Spinal cord (tissue), 10 donors: ENCODE data around the gene TP63. TPM values are rescaled to one million over a fixed set of nuclear protein-coding genes. Genes with fewer than 3 reads are reported as not detected.

Source experiments
- DNase-seq, 6 donors: peaks; one replicate each; pipeline versions ENCODE4 v3.0.0 to v3.0.0-alpha.2; 2013 to 2015; ENCODE audit warnings: low spot score in 6 of 6, low read depth in 4 of 6
- H3K27ac ChIP-seq: one replicate; pipeline ENCODE4 v1.5.1; 2013; ENCODE audit warnings: low read depth, low read length, control low read depth
- H3K27me3 ChIP-seq: one replicate; pipeline ENCODE4 v1.6.1; 2013; ENCODE audit warnings: low read length; ENCODE audit not compliant: control insufficient read depth, insufficient read depth
- H3K36me3 ChIP-seq: one replicate; pipeline ENCODE4 v1.6.1; 2013; ENCODE audit warnings: low read length; ENCODE audit not compliant: control insufficient read depth, insufficient read depth
- H3K4me1 ChIP-seq: one replicate; pipeline ENCODE4 v1.6.1; 2013; ENCODE audit warnings: low read length; ENCODE audit not compliant: control insufficient read depth, insufficient read depth
- H3K4me3 ChIP-seq: one replicate; pipeline ENCODE4 v1.5.1; 2013; ENCODE audit warnings: low read depth, low read length, control low read depth
- H3K9me3 ChIP-seq: one replicate; pipeline ENCODE4 v1.6.1; 2013; ENCODE audit warnings: low read length; ENCODE audit not compliant: control insufficient read depth, insufficient read depth
- WGBS: methylation state at CpG from one replicate; pipeline ENCODE4 v1.1.5; 2013; ENCODE audit warnings: missing lambda C conversion rate; ENCODE audit not compliant: insufficient coverage; 5-methylcytosine and 5-hydroxymethylcytosine counted together
- polyA plus RNA-seq, 2 donors: library from polyadenylated mRNA; unstranded; fragments of 120-200 nt; gene quantifications; one replicate each; pipeline ENCODE4 v1.2.1, GENCODE V29; 2013; ENCODE audit not compliant: insufficient read length in 2 of 2
- total RNA-seq, 2 donors: library from RNA; depleted of rRNA in 1 of 2; stranded (reverse); fragments of 120-200 nt in 1 of 2; fragments of >200 nt in 1 of 2; gene quantifications; one replicate each; pipeline versions ENCODE4 v1.2.3 to v1.2.4, GENCODE V29; 2013 to 2014
- donor health status: healthy.

The TP63 gene
- total and polyA plus RNA-seq, 4 donors = 0.29 to 4.3 (median 2.2) TPM

GRCh38 chr3:189689625-189690024, 58.4 kb downstream of the TP63 start:
- no peaks in the 10 kb centered on the region for H3K9me3 ChIP-seq
- no peaks in the 10 kb centered on the region for H3K27me3 ChIP-seq
- no peak overlapping the region for H3K27ac ChIP-seq
- H3K36me3 ChIP-seq = no peaks in the 10 kb centered on the region
- H3K4me1 ChIP-seq = no peaks in the 10 kb centered on the region
- no peak for DNase-seq
- H3K4me3 ChIP-seq = no peak overlapping the region

- Histone ChIP-seq H3K4me1 (no peaks in the 10 kb centered on the region), H3K9me3 (no peaks in the 10 kb centered on the region), H3K36me3 (no peaks in the 10 kb centered on the region), H3K27ac (no peak overlapping the region), H3K27me3 (no peaks in the 10 kb centered on the region), H3K4me3 (no peak overlapping the region)
- WGBS = no CpG with 5 or more reads among the region's 1 CpG
- no peak for DNase-seq
Observed at GRCh38 chr3:189690237-189690636, 59.0 kb downstream of the TP63 start.

- Histone ChIP-seq H3K27me3 (no peaks in the 10 kb centered on the region), H3K4me3 (no peak overlapping the region), H3K27ac (no peak overlapping the region), H3K9me3 (no peaks in the 10 kb centered on the region), H3K36me3 (no peaks in the 10 kb centered on the region), H3K4me1 (no peaks in the 10 kb centered on the region)
- 100% methylated on average over 1 of the region's 2 CpGs for WGBS
- DNase-seq = no peak
Observed at GRCh38 chr3:189690672-189691071, 59.5 kb downstream of the TP63 start.

GRCh38 chr3:189695400-189695799, 64.2 kb downstream of the TP63 start:
- no CpG with 5 or more reads among the region's 2 CpGs for WGBS
- H3K27ac ChIP-seq = no peak overlapping the region
- no peaks in the 10 kb centered on the region for H3K27me3 ChIP-seq
- DNase-seq = no peak
- H3K4me1 ChIP-seq = no peaks in the 10 kb centered on the region
- H3K9me3 ChIP-seq = no peaks in the 10 kb centered on the region
- H3K36me3 ChIP-seq = no peaks in the 10 kb centered on the region
- no peak overlapping the region for H3K4me3 ChIP-seq

GRCh38 chr3:189698811-189699210, 67.6 kb downstream of the TP63 start:
- WGBS = no CpG with 5 or more reads among the region's 2 CpGs
- H3K9me3 ChIP-seq = no peaks in the 10 kb centered on the region
- H3K4me1 ChIP-seq = no peaks in the 10 kb centered on the region
- no peaks in the 10 kb centered on the region for H3K27me3 ChIP-seq
- no peak overlapping the region for H3K27ac ChIP-seq
- H3K36me3 ChIP-seq = no peaks in the 10 kb centered on the region
- H3K4me3 ChIP-seq = no peak overlapping the region
- no peak for DNase-seq

GRCh38 chr3:189699885-189700284, 68.7 kb downstream of the TP63 start:
- Histone ChIP-seq H3K4me3 (no peak overlapping the region), H3K36me3 (no peaks in the 10 kb centered on the region), H3K27ac (no peak overlapping the region), H3K27me3 (no peaks in the 10 kb centered on the region), H3K4me1 (no peaks in the 10 kb centered on the region), H3K9me3 (no peaks in the 10 kb centered on the region)
- no peak for DNase-seq
- 92% methylated on average over 1 of the region's 1 CpG for WGBS

- H3K4me3 ChIP-seq = no peak overlapping the region
- no peaks in the 10 kb centered on the region for H3K4me1 ChIP-seq
- no peaks in the 10 kb centered on the region for H3K9me3 ChIP-seq
- peak; percentile 22 to 69 (median 36) for DNase-seq
- no peak overlapping the region for H3K27ac ChIP-seq
- no CpG with 5 or more reads among the region's 1 CpG for WGBS
- no peaks in the 10 kb centered on the region for H3K27me3 ChIP-seq
- H3K36me3 ChIP-seq = no peaks in the 10 kb centered on the region
Observed at GRCh38 chr3:189702066-189702646, 71.0 kb downstream of the TP63 start.

- H3K4me3 ChIP-seq = no peak overlapping the region
- H3K27ac ChIP-seq = no peak overlapping the region
- DNase-seq = no peak
- H3K4me1 ChIP-seq = no peaks in the 10 kb centered on the region
- no peaks in the 10 kb centered on the region for H3K36me3 ChIP-seq
- no peaks in the 10 kb centered on the region for H3K9me3 ChIP-seq
- H3K27me3 ChIP-seq = no peaks in the 10 kb centered on the region
- WGBS = no CpG with 5 or more reads among the region's 1 CpG
Observed at GRCh38 chr3:189703865-189704264, 72.7 kb downstream of the TP63 start.

- WGBS = 40% methylated on average over 1 of the region's 3 CpGs
- Histone ChIP-seq H3K4me1 (no peaks in the 10 kb centered on the region), H3K27ac (no peak overlapping the region), H3K4me3 (no peak overlapping the region), H3K9me3 (no peaks in the 10 kb centered on the region), H3K27me3 (no peaks in the 10 kb centered on the region), H3K36me3 (no peaks in the 10 kb centered on the region)
- DNase-seq = no peak
Observed at GRCh38 chr3:189708375-189708774, 77.2 kb downstream of the TP63 start.

- H3K4me3 ChIP-seq = no peak overlapping the region
- H3K4me1 ChIP-seq = no peaks in the 10 kb centered on the region
- DNase-seq = peak; percentile 42 to 88 (median 54)
- no peaks in the 10 kb centered on the region for H3K9me3 ChIP-seq
- no peaks in the 10 kb centered on the region for H3K36me3 ChIP-seq
- no peaks in the 10 kb centered on the region for H3K27me3 ChIP-seq
- peak overlapping the region; percentile 58 for H3K27ac ChIP-seq
Observed at GRCh38 chr3:189710620-189711402, 79.6 kb downstream of the TP63 start.
